ENCODE data around the gene SNRPD3. TPM values are rescaled to one million over a fixed set of nuclear protein-coding genes. Genes with fewer than 3 reads are reported as not detected.
"Not testable (repeated sequence)": the region's sequence is repeated elsewhere in the genome, so short reads cannot be mapped to it uniquely, and the experiment has no call there.

Gene SNRPD3
- total RNA-seq, 2 experiments from 2014 or later = 108 to 110 TPM

GRCh38 chr22:24603770-24604629 lies 48.2 kb downstream of the SNRPD3 start:
- H3K27me3 Mint-ChIP-seq, H3K9me3 Mint-ChIP-seq, H3K36me3 Mint-ChIP-seq: not testable (repeated sequence)
- DNase-seq = peak; percentile 60
- peaks cover 26% of the 10 kb centered on the region for H3K4me1 Mint-ChIP-seq
- peak overlapping the region; percentile 89 for H3K27ac Mint-ChIP-seq
- peak overlapping the region; percentile 67 for H3K4me3 Mint-ChIP-seq
- POLR2A ChIA-PET = interaction anchor here (1.0 kb wide), 1 partner anchor 462 kb away, joined by 3 read pairs; no protein-coding TSS in a partner anchor
- ATAC-seq (ENCODE audit: low read depth) = peak; percentile 57

- DNase-seq; POLR2A ChIA-PET; H3K4me3 Mint-ChIP-seq; H3K36me3 Mint-ChIP-seq; H3K27me3 Mint-ChIP-seq; H3K9me3 Mint-ChIP-seq; ATAC-seq (ENCODE audit: low read depth): not testable (repeated sequence)
- Mint-ChIP-seq H3K4me1 (peaks cover 27% of the 10 kb centered on the region), H3K27ac (peak overlapping the region; percentile 38)
Measured at GRCh38 chr22:24606340-24606739, 50.5 kb downstream of the SNRPD3 start.

- H3K9me3 Mint-ChIP-seq, H3K27me3 Mint-ChIP-seq, POLR2A ChIA-PET, H3K36me3 Mint-ChIP-seq: not testable (repeated sequence)
- H3K4me3 Mint-ChIP-seq = peak overlapping the region; percentile 94
- DNase-seq (peak; percentile 57), ATAC-seq (ENCODE audit: low read depth) (peak; percentile 51)
- H3K27ac Mint-ChIP-seq = peak overlapping the region; percentile 97
- H3K4me1 Mint-ChIP-seq = peaks cover 25% of the 10 kb centered on the region
Measured at GRCh38 chr22:24607429-24607983, 51.7 kb downstream of the SNRPD3 start.

GRCh38 chr22:24608327-24608726 lies 52.5 kb downstream of the SNRPD3 start:
- Mint-ChIP-seq H3K4me3 (peak overlapping the region; percentile 94), H3K27ac (peak overlapping the region; percentile 97), H3K4me1 (peaks cover 21% of the 10 kb centered on the region)
- DNase-seq; H3K27me3 Mint-ChIP-seq; H3K9me3 Mint-ChIP-seq; POLR2A ChIA-PET; ATAC-seq (ENCODE audit: low read depth); H3K36me3 Mint-ChIP-seq: not testable (repeated sequence)

- ATAC-seq (ENCODE audit: low read depth); H3K27me3 Mint-ChIP-seq; H3K4me3 Mint-ChIP-seq; DNase-seq; H3K9me3 Mint-ChIP-seq; H3K27ac Mint-ChIP-seq; H3K36me3 Mint-ChIP-seq; POLR2A ChIA-PET: not testable (repeated sequence)
- peaks cover 11% of the 10 kb centered on the region for H3K4me1 Mint-ChIP-seq
Measured at GRCh38 chr22:24609888-24610287, 54.1 kb downstream of the SNRPD3 start.

GRCh38 chr22:24614794-24615193 lies 59.0 kb downstream of the SNRPD3 start:
- POLR2A ChIA-PET; H3K9me3 Mint-ChIP-seq; H3K4me3 Mint-ChIP-seq; DNase-seq; H3K36me3 Mint-ChIP-seq; ATAC-seq (ENCODE audit: low read depth); H3K27ac Mint-ChIP-seq; H3K4me1 Mint-ChIP-seq; H3K27me3 Mint-ChIP-seq: not testable (repeated sequence)

GRCh38 chr22:24621244-24621643 lies 65.4 kb downstream of the SNRPD3 start:
- H3K27me3 Mint-ChIP-seq; DNase-seq; H3K27ac Mint-ChIP-seq; H3K36me3 Mint-ChIP-seq; ATAC-seq (ENCODE audit: low read depth); H3K4me3 Mint-ChIP-seq; POLR2A ChIA-PET; H3K9me3 Mint-ChIP-seq: not testable (repeated sequence)
- H3K4me1 Mint-ChIP-seq = peaks cover 11% of the 10 kb centered on the region

- ATAC-seq (ENCODE audit: low read depth) = peak; percentile 70
- Mint-ChIP-seq H3K27ac (peak overlapping the region; percentile 14), H3K4me1 (peaks cover 11% of the 10 kb centered on the region), H3K4me3 (peak overlapping the region; percentile 42)
- H3K27me3 Mint-ChIP-seq, H3K36me3 Mint-ChIP-seq, H3K9me3 Mint-ChIP-seq, POLR2A ChIA-PET: not testable (repeated sequence)
- DNase-seq = peak; percentile 61
Measured at GRCh38 chr22:24622596-24622995, 66.8 kb downstream of the SNRPD3 start.

Other genes with a start within 250 kb of the SNRPD3 start
- gene ADORA2A, start 128.4 kb upstream of the SNRPD3 start, total RNA-seq = 10 to 100 TPM; 29.1 to 30.3 TPM
- gene UPB1, start 60.7 kb upstream of the SNRPD3 start, total RNA-seq = under 1 TPM; 0.30 to 0.34 TPM
- gene GUCD1, start 861 bp upstream of the SNRPD3 start, total RNA-seq = 100 to 1,000 TPM; 103 to 104 TPM
- gene LRRC75B, start 37.1 kb downstream of the SNRPD3 start, total RNA-seq = 1 to 10 TPM; 2.2 to 3.2 TPM
- 10 to 100 TPM; 25.4 to 25.7 TPM for gene GGT1, start 47.2 kb downstream of the SNRPD3 start, total RNA-seq
- not detected for gene PIWIL3, start 218.7 kb downstream of the SNRPD3 start, total RNA-seq